Hematopoietic multipotent progenitor cell treated with erythropoietin and hydrocortisone succinate and interleukin-3 and kit ligand, for 6 days (in vitro differentiated cells): ENCODE results near the gene KIAA2012.
"Not testable (repeated sequence)": the region's sequence is repeated elsewhere in the genome, so short reads cannot be mapped to it uniquely, and the experiment has no call there.

ENCODE experiments used
- DNase-seq: peaks from one replicate; pipeline ENCODE4 v3.0.0-alpha.2; 2015

KIAA2012 gene

GRCh38 chr2:202204855-202205254 lies 131.8 kb downstream of the KIAA2012 start:
- peak; percentile 62 for DNase-seq

- no peak for DNase-seq
These were observed 135.5 kb downstream of the KIAA2012 start for GRCh38 chr2:202208526-202208925.

DNA sequence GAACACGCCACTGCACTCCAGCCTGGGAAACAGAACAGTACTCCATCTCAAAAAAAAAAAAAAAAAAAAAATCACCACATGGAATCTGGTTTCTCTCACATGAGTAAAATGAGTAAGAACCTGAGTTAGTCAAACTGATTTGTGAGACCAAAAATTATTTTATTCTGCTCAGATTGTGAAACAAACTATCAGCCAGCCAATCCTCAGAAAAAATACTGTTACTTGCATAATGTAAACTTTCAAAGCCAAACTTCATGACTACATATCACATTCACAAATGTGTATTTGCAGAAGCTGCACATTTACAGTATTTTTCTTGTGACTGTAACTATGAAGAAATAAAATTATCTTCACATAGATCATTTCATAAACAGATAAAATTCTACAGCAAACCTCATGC lies 142.1 kb downstream of the KIAA2012 start:
- DNase-seq = no peak

DNA sequence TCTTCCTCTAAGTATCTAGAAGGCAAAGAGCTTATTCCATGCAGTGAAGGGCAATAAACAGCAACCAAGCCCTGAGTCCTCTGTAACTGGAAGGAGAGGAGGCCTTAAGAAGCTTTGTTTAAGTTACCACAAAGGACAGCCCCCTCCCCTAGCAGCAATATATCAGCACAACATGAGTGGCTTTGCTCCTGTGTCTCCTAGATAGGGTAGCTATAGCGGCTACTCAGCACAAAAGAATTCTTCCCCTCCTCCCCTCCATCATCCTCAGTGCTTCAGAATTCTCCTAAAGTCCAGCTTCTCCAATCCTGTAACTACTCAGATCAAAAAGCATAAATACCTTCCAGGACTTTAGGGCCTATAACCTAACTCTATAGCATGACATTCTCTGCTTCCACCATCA lies 148.8 kb downstream of the KIAA2012 start:
- peak; percentile 40 for DNase-seq

GRCh38 chr2:202237787-202238233 lies 164.8 kb downstream of the KIAA2012 start:
- DNase-seq = peak; percentile 54

DNA sequence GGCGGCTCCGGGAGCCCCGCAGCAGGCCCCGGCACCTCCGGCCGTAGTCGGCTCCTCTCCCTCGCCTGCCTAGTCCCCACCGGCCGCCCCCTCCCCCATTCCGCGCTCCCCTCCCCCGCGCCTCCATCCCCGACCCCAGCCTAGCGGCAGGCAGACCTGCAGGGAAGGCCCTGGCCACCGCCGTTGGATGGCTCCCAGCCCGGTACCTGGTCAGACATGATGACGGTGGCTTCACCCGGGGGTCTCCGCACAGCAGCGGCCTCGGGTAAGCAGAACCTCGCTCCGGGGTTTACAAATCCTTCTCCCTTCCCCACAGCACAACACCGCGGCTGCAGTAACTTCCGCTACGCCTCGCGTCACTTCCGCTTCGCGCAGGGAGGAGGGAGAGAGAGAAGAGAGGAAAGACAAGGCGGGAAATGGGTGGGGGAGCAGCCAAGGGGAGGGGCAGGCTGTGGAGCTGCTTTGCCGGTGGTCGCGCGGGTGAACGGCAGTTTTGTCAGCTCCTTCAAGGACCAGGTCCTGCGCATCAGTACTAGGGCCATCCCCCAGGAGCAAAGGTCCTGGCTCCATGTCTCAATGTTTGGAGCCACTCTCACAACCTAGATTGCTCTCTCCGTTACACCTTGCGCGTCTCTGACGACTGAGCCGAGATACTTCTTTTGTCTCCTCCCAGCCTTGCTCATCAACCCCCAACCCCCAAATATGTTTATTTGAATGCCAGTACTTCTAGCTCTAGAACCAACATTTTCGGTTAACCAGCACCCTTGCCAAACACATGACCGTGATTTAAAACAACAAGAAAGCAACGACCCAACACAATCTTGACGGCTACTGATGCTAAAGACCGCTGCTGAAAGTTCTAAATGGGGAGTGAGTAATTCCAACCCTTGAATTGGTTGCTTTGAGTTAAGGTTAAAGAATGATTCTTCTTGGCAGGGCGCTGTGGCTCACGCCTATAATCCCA lies 165.5 kb downstream of the KIAA2012 start, which contains the start of gene SUMO1:
Gene SUMO1 (minus strand): TSS at position 364 of the 964 bp plus-strand sequence. CDS start 146 bp downstream, at position 218.
- peak; percentile 96 for DNase-seq

GRCh38 chr2:202247710-202248109 lies 174.7 kb downstream of the KIAA2012 start:
- DNase-seq = not testable (repeated sequence)

GRCh38 chr2:202249521-202250253 lies 176.6 kb downstream of the KIAA2012 start:
- no peak for DNase-seq

DNA sequence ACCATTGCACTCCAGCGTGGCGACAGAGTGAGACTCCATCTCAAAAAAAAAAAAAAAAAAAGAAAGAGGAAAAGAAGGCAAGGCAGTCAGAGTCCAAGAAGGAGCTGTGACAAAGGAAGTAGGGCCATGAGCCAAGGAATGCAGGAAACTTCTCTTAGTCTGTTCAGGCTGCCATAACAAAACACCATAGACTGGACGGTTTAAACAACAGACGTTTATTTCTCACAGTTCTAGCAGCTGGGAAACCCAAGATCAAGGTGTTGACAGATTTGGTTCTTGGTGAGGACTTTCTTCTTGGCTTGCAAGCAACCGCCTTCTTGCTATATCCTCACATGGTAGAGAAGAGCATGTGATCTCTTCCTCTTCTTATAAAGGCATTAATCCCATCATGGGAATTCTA lies 178.4 kb downstream of the KIAA2012 start:
- no peak for DNase-seq
